Measurements from ENCODE around the gene OVCA2.

OVCA2 gene

DNA sequence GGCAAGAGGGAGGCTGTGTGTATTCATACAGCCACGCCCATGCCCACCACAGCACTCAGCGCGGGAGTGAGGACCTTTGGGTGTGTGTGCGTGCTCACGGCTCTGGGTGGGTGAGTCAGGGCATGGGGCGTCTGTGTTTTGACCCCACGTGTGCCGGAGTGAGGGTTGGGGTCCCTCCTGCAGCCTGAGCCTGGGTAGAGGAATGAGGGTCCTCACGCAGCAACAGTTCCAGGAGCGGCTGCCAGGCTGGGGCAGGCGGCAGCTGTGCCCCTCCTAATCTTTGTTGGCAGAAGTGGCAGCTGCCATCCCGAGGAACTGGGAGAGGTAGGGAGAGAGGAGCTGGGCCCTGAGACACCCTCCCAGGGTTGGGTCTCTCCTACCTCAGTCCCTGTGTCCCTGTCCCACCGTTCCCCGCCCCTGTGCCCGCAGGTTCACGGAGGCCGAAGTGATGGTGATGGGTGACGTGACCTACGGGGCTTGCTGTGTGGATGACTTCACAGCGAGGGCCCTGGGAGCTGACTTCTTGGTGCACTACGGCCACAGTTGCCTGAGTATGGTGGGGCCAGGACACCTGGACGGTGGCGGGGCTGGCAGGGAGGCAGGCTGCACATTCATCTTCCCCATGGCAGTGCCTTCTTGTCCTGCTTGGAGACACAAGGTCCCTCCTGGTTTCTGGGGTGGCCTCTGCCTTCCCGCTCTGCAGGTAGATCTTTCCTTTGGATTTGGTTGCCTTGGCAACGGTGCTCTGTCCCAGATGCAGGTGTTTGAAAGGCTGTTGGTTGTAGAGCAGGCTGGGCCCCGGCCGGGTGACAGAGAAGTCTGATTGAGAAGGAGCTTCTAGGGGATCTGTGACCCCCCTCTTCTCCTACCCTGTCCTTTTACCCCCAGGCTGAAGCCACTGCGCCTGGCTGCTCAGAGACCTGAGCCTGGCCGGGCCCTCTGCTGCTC is 6.0 kb upstream of the OVCA2 start:
- no peak for DNase-seq

DNA sequence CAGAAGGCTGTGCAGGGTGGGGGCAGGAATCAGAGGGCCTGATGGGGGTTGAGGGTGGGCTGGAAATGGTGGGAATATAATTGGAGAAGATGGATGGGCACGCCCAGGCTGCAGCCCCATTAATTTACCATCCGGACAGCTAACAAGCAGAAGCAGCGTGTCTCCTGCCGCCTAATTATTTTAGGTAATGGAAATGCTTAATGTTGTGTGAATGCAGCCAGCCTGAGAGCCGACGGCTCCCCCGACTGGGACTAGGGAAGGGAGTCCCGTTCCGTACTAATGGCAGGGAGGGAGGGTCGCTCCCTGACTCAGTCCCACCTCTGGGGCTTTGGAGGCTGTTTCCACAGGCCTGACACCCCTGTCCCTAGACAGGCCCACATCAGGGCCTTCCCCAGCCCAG is 4.7 kb upstream of the OVCA2 start:
- DNase-seq: no peak

DNA sequence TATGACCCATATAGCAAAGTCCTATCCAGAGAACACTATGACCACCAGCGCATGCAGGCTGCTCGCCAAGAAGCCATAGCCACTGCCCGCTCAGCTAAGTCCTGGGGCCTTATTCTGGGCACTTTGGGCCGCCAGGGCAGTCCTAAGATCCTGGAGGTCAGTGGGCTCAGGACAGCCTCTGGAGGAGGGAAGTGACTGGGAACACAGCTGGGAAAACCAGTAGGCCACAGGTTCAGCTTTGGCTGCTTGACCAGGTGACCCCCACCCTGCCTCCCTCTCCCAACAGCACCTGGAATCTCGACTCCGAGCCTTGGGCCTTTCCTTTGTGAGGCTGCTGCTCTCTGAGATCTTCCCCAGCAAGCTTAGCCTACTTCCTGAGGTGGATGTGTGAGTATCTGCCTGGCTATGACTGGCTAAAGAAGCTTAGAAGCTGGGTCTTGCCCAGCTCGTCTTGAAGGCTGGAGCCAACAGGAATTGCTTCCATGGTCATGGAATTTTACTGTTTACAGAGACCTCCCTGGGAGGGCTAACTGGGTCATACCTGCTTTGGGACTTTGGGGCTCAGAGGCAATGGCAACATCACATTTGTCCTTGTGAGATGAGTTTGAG is 1.5 kb upstream of the OVCA2 start:
- no peak for DNase-seq

DNA sequence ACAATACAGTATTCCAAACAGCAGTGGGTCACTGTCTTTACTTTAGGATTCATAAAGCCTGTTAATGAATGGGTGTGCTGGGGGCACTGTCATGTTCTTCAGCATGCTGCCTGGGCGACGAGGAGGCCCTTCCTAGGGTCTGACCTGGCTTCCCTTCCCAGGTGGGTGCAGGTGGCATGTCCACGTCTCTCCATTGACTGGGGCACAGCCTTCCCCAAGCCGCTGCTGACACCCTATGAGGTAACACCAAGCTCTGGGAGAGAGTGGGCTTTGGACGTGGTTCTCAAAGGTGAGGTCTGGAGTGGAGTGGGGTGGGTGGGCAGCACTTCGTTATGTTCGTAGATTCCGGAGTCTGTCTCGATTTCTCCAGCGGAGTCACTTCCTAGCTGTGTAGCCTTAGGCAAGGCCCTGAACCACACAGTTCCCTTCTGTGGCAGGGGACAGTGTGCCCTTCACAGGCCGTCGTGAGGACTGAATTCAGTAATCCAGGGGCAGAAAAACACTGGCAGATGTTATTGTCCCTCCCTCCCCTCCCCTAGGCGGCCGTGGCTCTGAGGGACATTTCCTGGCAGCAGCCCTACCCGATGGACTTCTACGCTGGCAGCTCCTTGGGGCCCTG is 771 bp upstream of the OVCA2 start:
- no peak for DNase-seq

DNA sequence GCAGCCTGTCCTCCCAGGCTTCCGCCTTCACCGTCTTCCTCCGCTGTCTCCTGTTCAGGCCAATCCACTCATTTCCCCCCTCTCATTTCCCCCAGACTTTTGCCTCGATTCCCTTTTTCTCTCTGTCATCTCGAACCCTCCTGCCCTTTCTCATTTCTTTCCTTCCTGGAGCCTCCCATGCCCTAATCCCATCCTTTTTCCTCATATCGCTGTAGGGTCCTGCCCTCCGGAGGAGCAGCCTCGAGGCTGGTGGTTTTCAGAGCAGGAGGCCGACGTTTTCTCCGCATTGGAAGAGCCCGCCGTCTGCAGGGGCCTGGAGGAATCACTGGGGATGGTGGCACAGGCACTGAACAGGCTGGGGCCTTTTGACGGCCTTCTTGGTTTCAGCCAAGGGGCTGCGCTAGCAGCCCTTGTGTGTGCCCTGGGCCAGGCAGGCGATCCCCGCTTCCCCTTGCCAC is 597 bp downstream of the OVCA2 start:
- DNase-seq: no peak

DNA sequence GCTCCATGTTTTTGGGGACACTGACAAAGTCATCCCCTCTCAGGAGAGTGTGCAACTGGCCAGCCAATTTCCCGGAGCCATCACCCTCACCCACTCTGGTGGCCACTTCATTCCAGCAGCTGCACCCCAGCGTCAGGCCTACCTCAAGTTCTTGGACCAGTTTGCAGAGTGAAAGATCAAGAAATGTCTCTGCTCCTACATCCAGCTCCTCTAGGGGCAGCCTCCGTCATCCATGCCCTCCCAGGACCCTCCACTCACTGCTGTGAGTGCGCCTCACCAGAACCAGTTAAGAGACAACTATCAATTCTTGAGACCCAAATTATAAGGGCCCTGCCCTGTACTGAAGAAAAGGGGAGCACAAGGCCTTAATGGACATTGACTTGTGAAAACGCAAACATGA is 1.1 kb downstream of the OVCA2 start:
- DNase-seq: no peak

DNA sequence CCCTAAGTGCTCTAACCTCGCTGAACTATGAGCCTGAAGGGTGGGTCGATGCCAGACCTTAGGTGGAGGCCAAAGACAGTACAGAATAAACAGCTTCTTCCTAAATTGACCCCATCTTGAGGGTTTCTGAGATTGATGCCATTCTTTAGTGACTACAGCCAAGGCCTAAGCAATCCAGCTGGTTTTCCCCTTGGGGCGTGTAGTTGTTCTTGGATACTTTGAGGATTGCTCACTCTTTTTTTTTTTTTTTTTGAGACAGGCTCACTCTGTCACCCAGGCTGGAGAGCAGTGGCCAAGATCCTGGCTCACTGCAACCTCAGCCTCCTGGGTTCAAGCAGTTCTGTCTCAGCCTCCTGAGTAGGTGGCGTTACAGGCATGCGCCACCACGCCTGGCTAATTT is 2.0 kb downstream of the OVCA2 start:
- no peak for DNase-seq

DNA sequence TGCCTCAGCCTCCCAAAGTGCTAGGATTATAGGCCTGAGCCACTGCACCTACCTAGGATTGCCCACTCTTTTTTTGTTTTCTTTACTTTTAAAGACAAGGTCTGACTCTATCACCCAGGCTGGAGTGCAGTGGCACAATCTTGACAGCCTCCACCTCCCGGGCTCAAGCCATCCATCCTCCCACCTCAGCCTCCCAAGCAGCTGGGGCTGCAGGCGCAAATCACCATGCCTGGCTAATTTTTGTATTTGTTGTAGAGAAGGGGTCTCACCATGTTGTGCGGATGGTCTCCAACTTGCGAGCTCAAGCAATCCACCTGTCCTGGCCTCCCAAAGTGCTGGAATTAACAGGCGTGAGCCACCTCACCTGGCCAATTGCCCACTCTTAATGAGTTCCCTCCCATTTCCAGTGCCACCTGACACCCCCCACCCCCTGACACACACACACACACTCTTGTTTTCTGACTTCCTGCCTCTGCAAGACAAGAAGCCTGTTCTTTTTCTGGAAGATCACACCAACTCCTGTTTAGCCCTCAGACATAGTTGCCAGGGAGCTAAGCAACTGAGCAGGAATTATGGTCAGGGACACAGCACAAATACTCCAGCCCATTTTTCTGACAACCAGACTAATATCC is 2.6 kb downstream of the OVCA2 start:
- DNase-seq: no peak

DNA sequence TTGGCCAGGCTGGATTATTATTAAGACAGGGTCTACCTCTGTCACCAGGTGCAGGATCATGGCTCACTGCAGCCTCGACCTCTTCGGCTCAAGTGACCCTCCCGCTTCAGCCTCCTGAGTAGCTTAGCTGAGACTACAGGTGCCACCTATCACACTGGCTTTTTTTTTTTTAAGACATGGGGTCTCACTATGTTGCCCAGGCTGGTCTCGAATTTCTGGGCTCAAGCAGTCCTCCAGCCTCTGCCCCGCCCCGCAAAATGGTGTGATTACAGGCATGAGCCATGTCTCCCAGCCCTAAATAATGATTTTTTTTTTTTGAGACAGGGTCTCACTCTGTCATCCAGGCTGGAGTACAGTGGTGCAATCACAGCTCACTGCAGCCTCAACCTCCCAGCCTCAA is 5.8 kb downstream of the OVCA2 start:
- no peak for DNase-seq

DNA sequence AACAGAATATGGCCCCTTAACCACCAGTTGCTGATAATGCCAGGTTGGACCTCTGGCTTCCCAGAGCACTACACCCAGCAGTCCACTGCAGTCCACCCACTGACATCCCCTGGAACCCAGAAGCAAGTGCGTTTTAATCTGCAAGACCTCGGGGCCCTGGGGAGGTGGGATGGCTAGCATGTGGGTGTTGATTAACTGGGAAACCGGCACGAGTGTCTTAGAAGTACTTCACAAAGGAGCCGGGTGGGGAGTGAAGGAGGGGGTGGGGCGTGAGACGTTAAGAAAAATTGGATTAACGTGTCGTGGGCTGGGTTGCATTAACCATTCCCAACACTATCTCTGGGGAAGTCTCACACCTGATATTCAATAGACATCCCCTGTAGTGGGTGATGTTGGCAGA is 7.0 kb downstream of the OVCA2 start:
- DNase-seq: no peak

DNA sequence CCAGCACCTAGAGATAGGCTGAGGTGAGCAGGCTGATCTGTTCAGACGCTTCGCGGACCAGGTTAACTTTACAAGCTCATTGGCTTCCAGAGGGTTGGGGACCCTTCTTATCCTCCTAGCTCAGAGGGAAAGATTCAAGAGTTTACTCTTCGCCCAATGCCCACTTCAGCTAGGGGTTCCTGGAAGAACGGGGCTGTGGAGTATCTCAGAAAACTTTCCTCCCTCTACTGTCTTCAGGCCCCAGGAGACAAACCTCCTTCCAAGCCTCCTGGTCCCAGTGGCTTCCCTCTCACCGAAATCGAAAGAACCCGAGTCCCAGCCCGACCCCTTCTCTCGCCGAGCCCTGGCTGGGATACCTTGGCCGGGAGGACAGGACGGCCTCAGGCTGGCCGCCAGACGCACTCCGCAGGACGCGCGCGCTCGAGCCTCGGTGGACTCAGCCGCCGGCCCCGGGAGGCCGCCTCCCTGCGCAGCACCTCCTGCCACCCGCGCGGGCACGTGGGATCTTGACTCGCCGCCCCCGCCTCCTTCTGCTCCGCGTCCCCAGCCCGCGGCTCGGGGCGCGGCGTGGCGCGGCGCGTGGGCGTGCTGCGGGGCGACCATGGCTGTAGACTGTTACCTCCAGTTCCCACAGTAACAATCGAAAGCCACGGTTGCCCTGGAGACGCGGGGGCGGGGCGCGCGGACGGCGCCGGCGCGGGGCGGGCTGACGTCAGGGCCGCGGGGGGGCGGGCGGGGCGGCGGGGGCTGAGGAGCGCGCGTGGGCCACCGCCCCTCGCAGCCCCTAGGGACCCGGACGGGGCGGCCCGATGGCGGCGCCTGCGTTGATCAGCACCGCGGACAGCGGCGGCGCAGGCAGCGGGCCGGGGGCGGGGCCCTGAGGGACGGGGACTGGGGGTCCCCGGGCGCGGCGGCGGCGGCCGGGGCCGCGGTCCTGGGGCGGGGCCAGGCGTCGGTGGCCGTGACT is 7.8 kb downstream of the OVCA2 start:
- no peak for DNase-seq

DNA sequence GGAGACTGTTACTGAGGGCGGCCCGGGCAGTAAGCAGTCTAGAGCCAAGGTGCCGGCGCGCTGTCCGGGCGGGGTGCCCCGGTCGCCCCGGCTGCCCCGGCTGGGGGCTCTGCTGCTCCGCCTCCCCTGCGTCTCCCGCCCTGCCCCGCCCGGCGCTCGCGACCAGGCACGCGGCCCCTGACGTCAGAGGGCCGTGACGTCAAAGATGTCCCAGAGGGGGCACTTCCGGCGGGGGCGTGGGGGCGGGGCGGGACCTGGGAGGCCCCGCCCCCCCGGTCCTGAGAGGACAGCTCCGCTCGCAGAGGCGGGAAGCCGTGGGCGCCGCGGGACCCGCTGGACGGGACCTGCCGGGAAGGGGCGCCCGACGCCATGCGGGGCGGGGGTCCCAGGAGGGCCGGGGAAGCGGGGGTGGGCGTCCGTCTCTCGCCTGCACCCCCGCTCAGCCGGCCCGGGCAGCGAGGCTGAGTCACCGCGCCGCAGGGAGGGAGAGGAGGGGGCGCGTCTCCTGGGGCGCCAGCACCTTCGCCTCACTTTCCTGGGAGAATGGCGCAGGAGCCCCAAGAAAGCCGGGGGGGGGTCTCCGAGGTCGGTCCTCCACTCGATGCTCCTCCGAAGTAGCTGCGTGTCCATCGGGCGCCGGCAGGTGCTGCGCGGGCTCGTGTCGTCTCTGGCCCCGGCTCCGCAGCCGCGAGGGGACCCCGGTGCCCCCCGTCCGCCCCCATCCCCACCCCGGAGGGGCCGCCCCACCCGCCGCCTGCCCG is 8.7 kb downstream of the OVCA2 start:
- no peak for DNase-seq

DNA sequence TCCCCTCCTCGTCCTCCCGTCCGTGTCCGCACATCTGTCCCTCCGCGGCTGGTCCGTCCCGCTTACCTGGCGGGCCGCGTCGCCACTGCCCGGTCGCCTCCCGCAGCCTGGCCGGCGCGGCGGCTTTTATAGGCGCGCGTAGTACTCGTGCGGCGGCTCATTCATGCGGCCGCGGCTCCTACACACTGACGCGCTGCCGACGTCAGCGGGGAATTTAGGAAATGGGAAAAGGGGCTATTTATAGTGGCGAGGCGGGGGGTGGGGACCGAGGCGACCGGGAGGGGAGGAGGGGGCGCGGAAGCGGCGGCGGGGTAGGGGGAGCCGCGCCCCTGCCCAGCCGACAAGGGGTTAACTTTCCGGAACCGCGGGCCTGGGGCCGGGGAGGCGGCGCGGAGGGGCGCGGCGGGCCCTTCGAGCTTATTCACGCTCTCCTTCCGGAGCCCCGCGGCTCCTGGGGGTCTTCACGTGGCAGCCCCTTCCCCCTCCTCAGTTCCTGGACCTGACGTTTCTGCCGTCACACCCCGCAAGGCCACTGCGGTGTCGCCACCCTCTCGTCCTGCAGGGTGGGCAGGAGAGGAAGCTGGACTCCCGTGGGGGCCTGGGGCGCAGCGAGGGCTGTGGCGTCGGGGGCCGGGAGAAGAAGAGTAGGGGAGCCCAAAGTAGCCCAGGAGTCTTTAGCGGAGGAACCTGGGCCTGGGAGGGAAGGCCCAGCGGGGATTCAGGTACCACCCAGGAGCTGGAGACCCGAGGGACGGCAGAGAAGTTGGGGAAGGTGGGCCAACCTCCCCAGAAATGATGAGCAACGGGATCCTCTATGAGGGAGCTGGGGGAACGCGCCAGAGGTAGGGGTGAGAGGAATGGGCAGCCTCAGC is 9.5 kb downstream of the OVCA2 start:
- DNase-seq: no peak

DNA sequence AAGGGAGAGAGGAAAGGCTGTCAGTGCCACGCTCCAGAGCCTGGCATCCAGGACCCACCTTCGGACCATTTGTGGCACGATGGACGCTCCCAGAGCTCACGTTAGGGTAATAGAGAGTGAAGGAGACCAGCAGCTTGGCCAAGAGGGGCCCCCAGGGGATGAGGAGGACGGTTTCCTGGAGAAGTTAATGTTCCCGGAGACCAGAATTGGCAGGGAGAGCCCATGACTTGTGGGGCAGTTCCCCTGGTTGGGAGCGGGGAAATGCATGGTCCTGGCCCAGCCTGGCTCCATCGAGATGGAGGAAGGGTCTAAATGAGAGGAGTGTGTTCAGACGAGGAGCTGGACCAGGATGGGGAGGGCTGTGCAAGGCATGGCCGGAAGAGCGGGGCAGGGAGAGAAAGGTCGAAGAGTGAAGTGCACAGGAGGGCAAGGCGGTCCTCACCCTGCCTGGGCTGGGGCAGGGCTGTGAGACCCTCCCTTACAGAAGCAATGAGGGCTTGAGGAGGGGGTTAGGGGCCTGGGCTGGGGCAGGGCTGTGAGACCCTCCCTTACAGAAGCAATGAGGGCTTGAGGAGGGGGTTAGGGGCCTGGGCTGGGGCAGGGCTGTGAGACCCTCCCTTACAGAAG is 10.2 kb downstream of the OVCA2 start:
- no peak for DNase-seq

DNA sequence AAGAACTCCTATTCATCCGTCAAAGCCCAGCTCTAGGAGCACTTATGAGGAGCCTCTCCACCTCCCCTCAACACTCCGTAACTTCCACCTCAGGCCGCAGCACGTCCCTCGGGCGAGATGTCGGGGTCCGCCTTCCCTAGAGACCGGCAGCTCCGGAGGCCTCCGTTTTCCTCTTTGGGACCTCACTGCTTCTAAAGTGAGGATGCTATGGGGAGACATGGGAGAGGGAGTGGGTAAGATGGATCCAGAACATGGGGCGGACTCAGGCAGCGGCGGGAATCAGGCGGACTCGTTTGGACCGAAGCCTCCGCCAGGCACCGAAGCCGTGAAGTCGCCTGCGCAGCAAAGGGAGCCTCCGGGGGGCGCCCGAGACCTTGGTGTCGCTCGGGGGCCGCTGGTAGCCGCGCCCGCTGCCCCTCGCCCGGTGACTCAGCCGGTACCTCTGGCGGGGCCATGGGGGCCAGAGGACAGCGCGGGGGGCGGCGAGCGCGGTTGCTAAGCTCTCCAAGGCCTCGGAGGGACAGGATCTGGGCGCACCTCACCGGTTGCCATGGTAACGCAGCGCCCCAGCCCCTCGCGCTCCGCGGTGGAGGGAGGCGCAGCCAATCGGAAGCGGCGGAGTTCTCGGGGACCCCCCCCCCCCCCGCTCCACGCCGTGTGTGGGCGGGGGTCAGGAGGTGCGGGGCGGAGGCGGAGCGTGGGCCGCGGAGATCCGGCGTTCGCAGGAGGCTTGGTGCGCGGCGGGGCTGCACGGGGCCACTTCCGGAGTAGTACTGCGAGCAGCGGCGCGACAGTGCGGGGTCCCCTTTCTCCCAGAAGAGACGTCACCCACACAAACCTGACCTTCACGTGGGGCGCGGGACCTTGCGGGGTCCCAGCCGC is 11.8 kb downstream of the OVCA2 start:
- no peak for DNase-seq

DNA sequence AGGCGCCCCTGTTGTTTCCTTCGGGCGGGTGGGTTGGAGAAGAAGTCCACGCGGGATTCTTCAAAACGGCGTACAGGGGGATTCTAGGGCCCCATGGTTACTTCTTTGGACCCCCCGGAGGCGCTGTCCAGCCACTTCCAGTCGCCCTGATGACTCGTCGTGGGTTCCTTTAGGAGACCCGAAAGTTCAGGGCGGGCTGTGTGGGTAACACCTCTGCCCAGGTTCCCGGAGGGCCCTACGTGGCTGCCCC is 12.4 kb downstream of the OVCA2 start:
- no peak for DNase-seq

DNA sequence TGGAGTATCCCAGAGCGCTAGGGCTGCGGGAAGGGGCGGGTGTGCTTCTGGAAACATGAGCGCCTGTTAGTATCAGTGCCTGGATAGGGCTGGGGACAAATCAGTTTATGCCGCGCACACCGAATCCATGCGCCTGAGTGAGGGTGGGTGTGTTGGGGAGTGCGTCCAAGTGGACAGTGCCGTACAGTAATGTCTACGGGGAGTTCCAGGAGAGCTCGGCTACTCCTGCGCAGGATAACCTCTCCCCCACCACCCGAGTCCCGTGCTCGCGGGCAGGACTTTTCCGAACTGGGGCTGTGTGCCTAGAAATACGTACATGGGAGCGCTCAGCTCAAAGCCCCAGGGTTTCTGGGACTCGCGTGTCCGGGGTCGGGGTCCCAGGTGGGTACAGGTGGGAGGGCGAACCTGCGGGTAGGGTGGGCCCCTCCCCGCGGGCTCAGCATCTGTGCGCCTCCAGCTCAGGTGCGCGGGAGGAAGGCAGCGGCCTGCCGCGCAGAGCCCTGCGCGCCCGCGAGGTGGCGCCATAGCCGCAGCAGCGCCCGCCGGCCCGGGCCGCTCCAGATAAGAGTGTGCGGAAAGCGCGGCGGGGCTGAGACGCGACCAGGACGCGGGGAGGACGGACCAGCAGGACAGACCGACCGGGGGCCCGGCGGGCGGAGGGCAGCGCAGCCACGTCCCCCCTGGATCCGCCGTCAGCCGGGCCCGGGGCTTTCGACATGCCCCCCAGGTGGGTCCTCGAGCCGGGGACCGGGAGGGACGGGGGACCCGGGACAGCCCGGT is 12.9 kb downstream of the OVCA2 start, which contains the start of gene HIC1:
TSS of gene HIC1 (plus strand) at position 592 of the 780 bp plus-strand sequence. CDS start 1,588 bp downstream, outside the sequence.
- DNase-seq: no peak
